ENCODE results near the gene SP140. TPM values are rescaled to one million over a fixed set of nuclear protein-coding genes. Genes with fewer than 3 reads are reported as not detected.
"Not testable (repeated sequence)": the region's sequence is repeated elsewhere in the genome, so short reads cannot be mapped to it uniquely, and the experiment has no call there.

The SP140 gene
- total RNA-seq, 2 experiments from 2014 or later = 4.8 to 6.4 TPM

GRCh38 chr2:230311634-230312033 lies 86.1 kb downstream of the SP140 start:
- BruUV-seq (replicated peaks); H3K36me3 ChIP-seq (ENCODE audit: insufficient read depth, low read length); H3K79me2 ChIP-seq (ENCODE audit: insufficient read depth, low read depth, low read length); H4K20me1 ChIP-seq (ENCODE audit: insufficient read depth, low read length); H3K4me1 ChIP-seq (ENCODE audit: insufficient read depth, low read length, poor library complexity, severe bottlenecking); H2AFZ ChIP-seq (ENCODE audit: low read length); CTCF ChIA-PET (ENCODE audit: unreplicated experiment); H3K4me3 ChIP-seq (ENCODE audit: low read depth, low read length, poor library complexity, severe bottlenecking); H3K4me2 ChIP-seq (ENCODE audit: low read length); intact Hi-C loops (cut with micrococcal nuclease; ENCODE audit: unreplicated experiment); H3K9me3 ChIP-seq (ENCODE audit: low read length); H3K27ac ChIP-seq (ENCODE audit: low read depth, low read length, poor library complexity, severe bottlenecking); DNase-seq (ENCODE audit: low spot score); H3K9me2 ChIP-seq (ENCODE audit: insufficient read depth, low read length): not testable (repeated sequence)
- POLR2A ChIA-PET = interaction anchor here (0.7 kb wide), 1 partner anchor 494 kb away, joined by 3 read pairs; no protein-coding TSS in a partner anchor

GRCh38 chr2:230312638-230313037 lies 87.1 kb downstream of the SP140 start:
- no TSS peak for BruUV-seq (replicated peaks)
- ChIA-PET POLR2A (no interaction called here), CTCF (ENCODE audit: unreplicated experiment) (no interaction called here)
- Histone ChIP-seq H3K4me3 (ENCODE audit: low read depth, low read length, poor library complexity, severe bottlenecking) (no peak overlapping the region), H3K4me2 (ENCODE audit: low read length) (no peak overlapping the region), H3K79me2 (ENCODE audit: insufficient read depth, low read depth, low read length) (no peaks in the 10 kb centered on the region), H2AFZ (ENCODE audit: low read length) (no peak overlapping the region), H4K20me1 (ENCODE audit: insufficient read depth, low read length) (no peaks in the 10 kb centered on the region), H3K36me3 (ENCODE audit: insufficient read depth, low read length) (no peaks in the 10 kb centered on the region), H3K4me1 (ENCODE audit: insufficient read depth, low read length, poor library complexity, severe bottlenecking) (peaks cover 2% of the 10 kb centered on the region), H3K9me2 (ENCODE audit: insufficient read depth, low read length) (no peaks in the 10 kb centered on the region), H3K27ac (ENCODE audit: low read depth, low read length, poor library complexity, severe bottlenecking) (no peak overlapping the region), H3K9me3 (ENCODE audit: low read length) (no peaks in the 10 kb centered on the region)
- intact Hi-C loops (cut with micrococcal nuclease; ENCODE audit: unreplicated experiment) = no loop called here
- no peak for DNase-seq (ENCODE audit: low spot score)
- TF ChIP-seq CTCF (conservative IDR thresholded peaks at IDR 0.05; ENCODE audit: low read length) = no peak
- no peak for TF ChIP-seq EZH2phosphoT487 (IDR thresholded peaks at IDR 0.05; ENCODE audit: borderline replicate concordance, low read depth, low read length)

- no TSS peak for BruUV-seq (replicated peaks)
- intact Hi-C loops (cut with micrococcal nuclease; ENCODE audit: unreplicated experiment) = loop anchor here (5.0 kb wide), 2 partner anchors 90 to 110 kb away; partner anchors contain the start of gene SP140
These were observed 91.8 kb downstream of the SP140 start for GRCh38 chr2:230317366-230317765.

More at GRCh38 chr2:230317366-230317765, 91.8 kb downstream of the SP140 start:
- Histone ChIP-seq H3K9me3 (ENCODE audit: low read length) (peaks cover under 1% of the 10 kb centered on the region; the same call in 1 of the 2 replicates), H2AFZ (ENCODE audit: low read length) (no peak overlapping the region), H3K9me2 (ENCODE audit: insufficient read depth, low read length) (no peaks in the 10 kb centered on the region), H3K27ac (ENCODE audit: low read depth, low read length, poor library complexity, severe bottlenecking) (no peak overlapping the region), H3K79me2 (ENCODE audit: insufficient read depth, low read depth, low read length) (no peaks in the 10 kb centered on the region), H3K4me1 (ENCODE audit: insufficient read depth, low read length, poor library complexity, severe bottlenecking) (peaks cover 25% of the 10 kb centered on the region), H4K20me1 (ENCODE audit: insufficient read depth, low read length) (no peaks in the 10 kb centered on the region), H3K4me2 (ENCODE audit: low read length) (no peak overlapping the region), H3K4me3 (ENCODE audit: low read depth, low read length, poor library complexity, severe bottlenecking) (no peak overlapping the region), H3K36me3 (ENCODE audit: insufficient read depth, low read length) (no peaks in the 10 kb centered on the region)
- ChIA-PET POLR2A (interaction anchor here (0.9 to 3.0 kb wide), 4 partner anchors 10 to 138 kb away, joined by 3 to 14 read pairs (median 3); partner anchors contain the start of gene SP140L), CTCF (ENCODE audit: unreplicated experiment) (no interaction called here)
- no peak for TF ChIP-seq CTCF (conservative IDR thresholded peaks at IDR 0.05; ENCODE audit: low read length)
- no peak for TF ChIP-seq EZH2phosphoT487 (IDR thresholded peaks at IDR 0.05; ENCODE audit: borderline replicate concordance, low read depth, low read length)
- DNase-seq (ENCODE audit: low spot score) = no peak

Measured in OCI-LY7 (cell line).